IMR-90 (cell line): ENCODE data around the gene COIL. TPM values are rescaled to one million over a fixed set of nuclear protein-coding genes. Genes with fewer than 3 reads are reported as not detected.

Experiments used
- ATAC-seq: fragments of 200-7000 bp; cut with Tn5 transposase; 2 replicates; pipeline ENCODE4 v1.9.1; 2020; ENCODE audit warnings: low read depth, mild to moderate bottlenecking, moderate library complexity
- Bru-seq: library from RNA; stranded (reverse); fragments of 400-500 nt; gene quantifications from one replicate; lab custom pipeline; 2021; lab: Mats Ljungman, UMichigan
- BruChase-seq, 2 experiments: library from RNA; stranded (reverse); fragments of 400-500 nt; gene quantifications; one replicate each; lab custom pipeline; 2021; lab: Mats Ljungman, UMichigan
- BruUV-seq: library from RNA; stranded (reverse); fragments of 400-500 nt; replicated peaks from 2 replicates; lab custom pipeline; 2021; lab: Mats Ljungman, UMichigan
- CTCF ChIA-PET: fragments of 300-600 bp; formaldehyde crosslinking; extraction: SDS; loops from one replicate; lab custom pipeline; 2021; ENCODE audit warnings: antibody characterized with exemption; lab: Yijun Ruan, JAX
- POLR2A ChIA-PET: fragments of 300-600 bp; sonication (Branson Sonifier 250); formaldehyde crosslinking; loops from one replicate; lab custom pipeline; 2022; ENCODE audit warnings: antibody characterized with exemption; ENCODE audit not compliant: unreplicated experiment; lab: Charles Lee
- DNase-seq: peaks from one replicate; pipeline ENCODE4 v3.0.0; 2013
- H2AFZ ChIP-seq: replicated peaks from 2 replicates; pipeline ENCODE3; 2013; ENCODE audit warnings: low read length, mild to moderate bottlenecking; ENCODE audit not compliant: poor library complexity
- H2AK5ac ChIP-seq: 2 replicates; pipeline ENCODE4 v1.6.1; 2013; ENCODE audit warnings: low read depth, low read length, inconsistent platforms
- H2AK9ac ChIP-seq: replicated peaks from 2 replicates; pipeline ENCODE3; 2013; ENCODE audit warnings: mild to moderate bottlenecking, low read depth, low read length, moderate library complexity; ENCODE audit not compliant: poor library complexity
- H2BK120ac ChIP-seq: 2 replicates; pipeline ENCODE4 v1.6.1; 2013; ENCODE audit warnings: low read depth, low read length, inconsistent platforms
- H2BK15ac ChIP-seq: 3 replicates; pipeline ENCODE4 v1.6.1; 2013; ENCODE audit warnings: low read depth, low read length, inconsistent platforms
- H2BK20ac ChIP-seq: 2 replicates; pipeline ENCODE4 v1.6.1; 2013; ENCODE audit warnings: low read depth, mild to moderate bottlenecking, inconsistent platforms, low read length, moderate library complexity
- H2BK5ac ChIP-seq: 2 replicates; pipeline ENCODE4 v1.6.1; 2013; ENCODE audit warnings: mild to moderate bottlenecking, low read depth, low read length, inconsistent platforms; ENCODE audit not compliant: poor library complexity, severe bottlenecking
- H3K14ac ChIP-seq: replicated peaks from 2 replicates; pipeline ENCODE4 v1.6.1; 2013; ENCODE audit warnings: low read depth, low read length, inconsistent platforms
- H3K18ac ChIP-seq: 2 replicates; pipeline ENCODE4 v1.6.1; 2013; ENCODE audit warnings: low read depth, low read length, control low read depth
- H3K23ac ChIP-seq: 2 replicates; pipeline ENCODE4 v1.6.1; 2013; ENCODE audit warnings: low read depth, low read length, inconsistent platforms
- H3K27ac ChIP-seq: 2 replicates; pipeline ENCODE4 v1.5.1; 2013; ENCODE audit warnings: mild to moderate bottlenecking, control low read depth, low read length; ENCODE audit not compliant: insufficient read depth
- H3K27me3 ChIP-seq: 2 replicates; pipeline ENCODE4 v1.6.1; 2013; ENCODE audit warnings: low read length; ENCODE audit not compliant: control insufficient read depth, insufficient read depth
- H3K36me3 ChIP-seq: 2 replicates; pipeline ENCODE4 v1.6.1; 2013; ENCODE audit warnings: low read length, mixed read lengths; ENCODE audit not compliant: control insufficient read depth, insufficient read depth
- H3K4ac ChIP-seq: 2 replicates; pipeline ENCODE4 v1.6.1; 2013; ENCODE audit warnings: low read depth, low read length, inconsistent platforms
- H3K4me1 ChIP-seq: 2 replicates; pipeline ENCODE4 v1.6.1; 2013; ENCODE audit warnings: low read length, mixed read lengths; ENCODE audit not compliant: control insufficient read depth, insufficient read depth
- H3K4me2 ChIP-seq: 2 replicates; pipeline ENCODE4 v1.6.1; 2013; ENCODE audit warnings: low read depth, mild to moderate bottlenecking, control low read depth, low read length, moderate library complexity
- H3K4me3 ChIP-seq: 2 replicates; pipeline ENCODE4 v1.5.1; 2013; ENCODE audit warnings: low read depth, mild to moderate bottlenecking, control low read depth, low read length, moderate library complexity; ENCODE audit not compliant: insufficient read depth
- H3K56ac ChIP-seq: 2 replicates; pipeline ENCODE4 v1.6.1; 2013; ENCODE audit warnings: low read length, inconsistent platforms; ENCODE audit not compliant: insufficient read depth; ENCODE audit errors: extremely low read depth
- H3K79me1 ChIP-seq, 2 experiments: 2 replicates each; pipeline ENCODE4 v1.6.1; 2013; ENCODE audit warnings: low read length in 2 of 2, inconsistent platforms in 1 of 2, low read depth in 1 of 2
- H3K9ac ChIP-seq: 2 replicates; pipeline ENCODE4 v1.6.1; 2013; ENCODE audit warnings: low read depth, low read length, control low read depth
- H3K9me1 ChIP-seq: 2 replicates; pipeline ENCODE4 v1.6.1; 2013; ENCODE audit warnings: low read length, inconsistent platforms; ENCODE audit not compliant: insufficient read depth
- H3K9me3 ChIP-seq: 2 replicates; pipeline ENCODE4 v1.6.1; 2013; ENCODE audit warnings: low read length; ENCODE audit not compliant: control insufficient read depth, insufficient read depth
- H4K20me1 ChIP-seq: 2 replicates; pipeline ENCODE4 v1.6.1; 2013; ENCODE audit warnings: low read length, inconsistent platforms; ENCODE audit not compliant: insufficient read depth
- H4K5ac ChIP-seq: 2 replicates; pipeline ENCODE4 v1.6.1; 2013; ENCODE audit warnings: mild to moderate bottlenecking, low read depth, low read length, control low read depth
- H4K8ac ChIP-seq, 2 experiments: 2 replicates each; pipeline ENCODE4 v1.6.1; 2013; ENCODE audit warnings: low read depth in 2 of 2, low read length in 2 of 2, control low read depth in 1 of 2, inconsistent platforms in 1 of 2
- H4K91ac ChIP-seq: 2 replicates; pipeline ENCODE4 v1.6.1; 2013; ENCODE audit warnings: low read depth, low read length, inconsistent platforms; ENCODE audit not compliant: insufficient read depth
- BHLHE40 ChIP-seq: fragments of 150-350 bp; IDR thresholded peaks from 2 replicates; pipeline ENCODE4 v1.6.1; 2016; ENCODE audit warnings: mild to moderate bottlenecking, low read depth, low read length
- CHD1 ChIP-seq: IDR thresholded peaks from 2 replicates; pipeline ENCODE4 v1.6.1; 2012; ENCODE audit warnings: low read depth, low read length, improper control_type of control experiment
- FOS ChIP-seq: fragments of 150-350 bp; IDR thresholded peaks from 2 replicates; pipeline ENCODE4 v1.6.1; 2016; ENCODE audit warnings: low read depth, low read length
- MAZ ChIP-seq: IDR thresholded peaks from 2 replicates; pipeline ENCODE4 v1.6.1; 2012; ENCODE audit warnings: low read depth, mild to moderate bottlenecking, low read length, improper control_type of control experiment, moderate library complexity, borderline replicate concordance
- MXI1 ChIP-seq: IDR thresholded peaks from 2 replicates; pipeline ENCODE4 v1.6.1; 2012; ENCODE audit warnings: low read depth, mild to moderate bottlenecking, low read length, moderate library complexity, borderline replicate concordance
- NFE2L2 ChIP-seq: fragments of 150-350 bp; IDR thresholded peaks from 2 replicates; pipeline ENCODE4 v1.6.1; 2016; ENCODE audit warnings: low read depth, mild to moderate bottlenecking, low read length
- POLR2A ChIP-seq: IDR thresholded peaks from 2 replicates; pipeline ENCODE4 v1.6.1; 2012; ENCODE audit warnings: mild to moderate bottlenecking, low read depth, low read length
- RAD21 ChIP-seq: IDR thresholded peaks from 2 replicates; pipeline ENCODE4 v1.6.1; 2012; ENCODE audit warnings: low read length, improper control_type of control experiment
- RCOR1 ChIP-seq: IDR thresholded peaks from 2 replicates; pipeline ENCODE4 v1.6.1; 2012; ENCODE audit warnings: mild to moderate bottlenecking, low read length, improper control_type of control experiment; ENCODE audit not compliant: insufficient replicate concordance
- SMC3 ChIP-seq: fragments of 150-350 bp; IDR thresholded peaks from 2 replicates; pipeline ENCODE4 v1.6.1; 2016; ENCODE audit warnings: low read depth, mild to moderate bottlenecking, antibody characterized with exemption, low read length, moderate library complexity
- USF2 ChIP-seq: fragments of 150-350 bp; IDR thresholded peaks from 2 replicates; pipeline ENCODE4 v1.6.1; 2017; ENCODE audit warnings: mild to moderate bottlenecking, antibody characterized with exemption, low read length, low read depth
- WGBS, 2 experiments: methylation state at CpG; one replicate each; pipeline versions ENCODE4 v1.1.5 to v1.1.7; 2013; ENCODE audit warnings: missing lambda C conversion rate in 2 of 2; ENCODE audit not compliant: insufficient read length in 1 of 2; ENCODE audit errors: extremely low coverage in 2 of 2; 5-methylcytosine and 5-hydroxymethylcytosine counted together
- dilution Hi-C: fragments of 300-500 bp; cut with HindIII; formaldehyde crosslinking; loops from one replicate; pipeline ENCODE4 v1.14.3; 2018; ENCODE audit warnings: low sequenced_read_pairs; ENCODE audit not compliant: unreplicated experiment
- in situ Hi-C: fragments of 300-500 bp; cut with MboI; formaldehyde crosslinking; loops from 3 replicates; pipeline ENCODE4 v1.14.3; 2019; ENCODE audit warnings: low sequenced_read_pairs, inconsistent platforms, mixed read lengths
- intact Hi-C: fragments of 100-400 bp; cut with micrococcal nuclease; formaldehyde crosslinking; loops from 2 replicates; pipeline ENCODE4 v1.10.0; 2022
- long read RNA-seq: library from polyadenylated mRNA; unstranded; transcript quantifications from one replicate; pipeline ENCODE4 v2.0.0, GENCODE V29; 2021; ENCODE audit not compliant: unreplicated experiment
- polyA plus RNA-seq, 3 experiments: library from polyadenylated mRNA; depleted of rRNA; stranded (reverse); fragments of >200 nt; gene quantifications; 2 replicates each; pipeline ENCODE4 v1.2.3, GENCODE V29; 2012; ENCODE audit warnings: low replicate concordance in 1 of 3
- total RNA-seq: library from RNA; depleted of rRNA; stranded (reverse); fragments of >200 nt; gene quantifications from 2 replicates; pipeline ENCODE4 v1.2.3, GENCODE V29; 2012; rRNA removed
- TF ChIP-seq, protein P1 (sequence below): conservative IDR thresholded peaks from 2 replicates; pipeline ENCODE4 v1.5.1; 2012; ENCODE audit warnings: mild to moderate bottlenecking, low read depth, low read length, improper control_type of control experiment

Gene COIL
- total RNA-seq = 13.3 and 21.7 TPM in 2 replicates
- 4.3 and 5.2 TPM in 2 replicates for polyA plus RNA-seq (2012; rRNA removed)
- polyA plus RNA-seq (2012; cell fraction: cytosol; rRNA removed) = 1.2 and 1.9 TPM in 2 replicates
- 1.7 and 5.6 TPM in 2 replicates for polyA plus RNA-seq (2012; cell fraction: nucleus; rRNA removed; ENCODE audit: low replicate concordance)
- Bru-seq, nascent RNA = percentile 79 among the genes with signal in this experiment
- percentile 60 among the genes with signal in this experiment for BruChase-seq, experiment 1, labeled RNA remaining after a 6-hour chase
- BruChase-seq, experiment 2, labeled RNA remaining after a 2-hour chase = percentile 67 among the genes with signal in this experiment
- long read RNA-seq, transcript COIL-201 (7 exons, 2,650 nt) = major isoform, 19 of 26 reads
- long read RNA-seq, partial matches to known transcripts = 6 of 26 reads
- long read RNA-seq, other reads (novel, unspliced or antisense) = 1 of 26 reads

GRCh38 chr17:56960596-56961538 is at the start of gene COIL:
COIL (minus strand) TSS chr17:56961050; CDS start chr17:56961019, 31 bp downstream.
- Histone ChIP-seq H3K56ac (peak within 1 kb of the TSS; percentile 89), H4K8ac (peak within 1 kb of the TSS; percentile 62 to 100; a peak in 3 of 4 replicates), H2BK120ac (peak within 1 kb of the TSS; percentile 83), H3K9me3 (no peaks in the 10 kb centered on the region), H3K27me3 (no peaks in the 10 kb centered on the region), H3K4me1 (peaks cover 4% of the 10 kb centered on the region; the same call in 1 of the 2 replicates), H3K4me2 (peak within 1 kb of the TSS; percentile 48), H2AK9ac (peak within 1 kb of the TSS; percentile 89), H3K14ac (peak within 1 kb of the TSS; percentile 98), H3K4me3 (peak within 1 kb of the TSS; percentile 78), H3K36me3 (no peaks in the 10 kb centered on the region; the same call in 1 of the 2 replicates), H4K5ac (peak within 1 kb of the TSS; percentile 53), H3K4ac (peak within 1 kb of the TSS; percentile 98), H4K20me1 (no peaks in the 10 kb centered on the region), H2BK15ac (no peak within 1 kb of the TSS; the same call in 2 of the 3 replicates), H3K79me1 (peaks cover 19 to 34% of the 10 kb centered on the region in 2 experiments), H2BK20ac (no peak within 1 kb of the TSS), H3K18ac (peak within 1 kb of the TSS; percentile 25), H3K27ac (peak within 1 kb of the TSS; percentile 89), H2AFZ (peak within 1 kb of the TSS; percentile 96), H3K9ac (peak within 1 kb of the TSS; percentile 88), H4K91ac (peak within 1 kb of the TSS; percentile 83), H2AK5ac (0 out of 2 replicates have a peak within 1 kb of the TSS, but pooled peaks have one; percentile 25), H3K9me1 (peaks cover 7% of the 10 kb centered on the region), H2BK5ac (peak within 1 kb of the TSS; percentile 80), H3K23ac (peak within 1 kb of the TSS; percentile 99; the same call in 1 of the 2 replicates)
- dilution Hi-C loops (no loop called here), in situ Hi-C loops (no loop called here), intact Hi-C loops (loop anchor here (2.0 to 10.0 kb wide), 3 partner anchors 16 to 1116 kb away; partner anchors contain the start of gene NOG)
- DNase-seq = peak; percentile 89
- BruUV-seq = no TSS peak
- CTCF ChIA-PET = interaction anchor here (0.7 to 1.0 kb wide), 4 partner anchors 10 to 1227 kb away, joined by 3 to 4 read pairs (median 3); no protein-coding TSS in a partner anchor
- POLR2A ChIA-PET = no interaction called here
- ATAC-seq = peak; percentile 100
- TF ChIP-seq RAD21 (peak; percentile 65), FOS (no peak), SMC3 (peak; percentile 61), USF2 (peak; percentile 77), BHLHE40 (peak; percentile 62; the same call in 1 of the 2 replicates), POLR2A (peak; percentile 77), RCOR1 (no peak), NFE2L2 (0 out of 2 replicates have a peak, but pooled peaks have one; percentile 4), CHD1 (no peak), MXI1 (peak; percentile 87), MAZ (peak; percentile 99)
- TF ChIP-seq, protein P1, sequence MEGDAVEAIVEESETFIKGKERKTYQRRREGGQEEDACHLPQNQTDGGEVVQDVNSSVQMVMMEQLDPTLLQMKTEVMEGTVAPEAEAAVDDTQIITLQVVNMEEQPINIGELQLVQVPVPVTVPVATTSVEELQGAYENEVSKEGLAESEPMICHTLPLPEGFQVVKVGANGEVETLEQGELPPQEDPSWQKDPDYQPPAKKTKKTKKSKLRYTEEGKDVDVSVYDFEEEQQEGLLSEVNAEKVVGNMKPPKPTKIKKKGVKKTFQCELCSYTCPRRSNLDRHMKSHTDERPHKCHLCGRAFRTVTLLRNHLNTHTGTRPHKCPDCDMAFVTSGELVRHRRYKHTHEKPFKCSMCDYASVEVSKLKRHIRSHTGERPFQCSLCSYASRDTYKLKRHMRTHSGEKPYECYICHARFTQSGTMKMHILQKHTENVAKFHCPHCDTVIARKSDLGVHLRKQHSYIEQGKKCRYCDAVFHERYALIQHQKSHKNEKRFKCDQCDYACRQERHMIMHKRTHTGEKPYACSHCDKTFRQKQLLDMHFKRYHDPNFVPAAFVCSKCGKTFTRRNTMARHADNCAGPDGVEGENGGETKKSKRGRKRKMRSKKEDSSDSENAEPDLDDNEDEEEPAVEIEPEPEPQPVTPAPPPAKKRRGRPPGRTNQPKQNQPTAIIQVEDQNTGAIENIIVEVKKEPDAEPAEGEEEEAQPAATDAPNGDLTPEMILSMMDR = peak; percentile 99
- WGBS, 2 experiments = 5% methylated on average over 11 of the region's 59 CpGs; no CpG with 5 or more reads in 1 of the 2 experiments
